Measurements from ENCODE around the gene CRTAC1. TPM values are rescaled to one million over a fixed set of nuclear protein-coding genes. Genes with fewer than 3 reads are reported as not detected.

Gene CRTAC1
- total RNA-seq, 4 donors from 2014 or later = 1.4 to 3.5 (median 2.3) TPM

DNA sequence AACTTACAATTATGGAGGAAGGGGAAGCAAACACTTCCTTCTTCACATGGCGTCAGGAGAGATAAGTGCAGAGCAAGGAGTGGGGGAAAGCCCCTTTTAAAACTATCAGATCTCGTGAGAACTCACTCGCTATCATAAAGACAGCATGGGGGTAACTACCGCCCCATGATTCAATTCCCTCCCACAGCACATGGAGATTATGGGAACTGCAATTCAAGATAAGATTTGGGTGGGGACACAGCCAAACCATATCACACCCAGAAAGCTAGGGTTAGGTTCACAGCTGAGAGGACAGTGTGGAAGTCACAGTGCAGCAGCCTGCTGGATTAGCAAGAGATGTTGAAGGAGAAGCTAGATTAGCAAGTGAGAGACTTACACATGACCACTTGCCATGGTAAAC is 81.6 kb downstream of the CRTAC1 start:
- no peak for DNase-seq (ENCODE audit: low spot score in 2 of 2)
- TF ChIP-seq, protein P1, sequence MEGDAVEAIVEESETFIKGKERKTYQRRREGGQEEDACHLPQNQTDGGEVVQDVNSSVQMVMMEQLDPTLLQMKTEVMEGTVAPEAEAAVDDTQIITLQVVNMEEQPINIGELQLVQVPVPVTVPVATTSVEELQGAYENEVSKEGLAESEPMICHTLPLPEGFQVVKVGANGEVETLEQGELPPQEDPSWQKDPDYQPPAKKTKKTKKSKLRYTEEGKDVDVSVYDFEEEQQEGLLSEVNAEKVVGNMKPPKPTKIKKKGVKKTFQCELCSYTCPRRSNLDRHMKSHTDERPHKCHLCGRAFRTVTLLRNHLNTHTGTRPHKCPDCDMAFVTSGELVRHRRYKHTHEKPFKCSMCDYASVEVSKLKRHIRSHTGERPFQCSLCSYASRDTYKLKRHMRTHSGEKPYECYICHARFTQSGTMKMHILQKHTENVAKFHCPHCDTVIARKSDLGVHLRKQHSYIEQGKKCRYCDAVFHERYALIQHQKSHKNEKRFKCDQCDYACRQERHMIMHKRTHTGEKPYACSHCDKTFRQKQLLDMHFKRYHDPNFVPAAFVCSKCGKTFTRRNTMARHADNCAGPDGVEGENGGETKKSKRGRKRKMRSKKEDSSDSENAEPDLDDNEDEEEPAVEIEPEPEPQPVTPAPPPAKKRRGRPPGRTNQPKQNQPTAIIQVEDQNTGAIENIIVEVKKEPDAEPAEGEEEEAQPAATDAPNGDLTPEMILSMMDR (IDR thresholded peaks at IDR 0.05) = no peak
- TF ChIP-seq POLR2A (IDR thresholded peaks at IDR 0.05) = no peak
- 75 to 77% methylated on average over 4 of the region's 4 CpGs for WGBS, 2 donors
- intact Hi-C loops (cut with DNase I; ENCODE audit: low total_unique reads) = no loop called here
- H3K4me3 ChIP-seq (ENCODE audit: low read depth, poor library complexity, severe bottlenecking) = no peak overlapping the region

DNA sequence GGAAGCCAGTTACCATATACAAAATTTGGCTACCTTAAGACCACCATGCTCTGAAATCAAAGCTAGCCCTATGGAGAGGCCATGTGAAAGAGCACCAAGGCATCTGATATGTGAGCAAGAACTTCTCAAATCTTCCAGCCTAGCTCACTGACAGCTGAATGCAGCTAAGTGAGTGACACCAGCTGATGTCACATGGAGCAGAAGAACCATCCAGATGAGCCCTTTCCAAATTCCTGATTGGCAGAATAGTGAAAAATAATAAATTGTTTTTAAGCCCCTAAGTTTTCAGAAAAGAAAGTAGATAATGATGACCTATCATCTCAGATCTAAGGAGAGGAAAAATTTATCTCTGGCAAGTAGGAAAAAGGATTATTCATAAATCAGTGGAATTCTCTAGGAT is 85.6 kb downstream of the CRTAC1 start:
- H3K4me3 ChIP-seq (ENCODE audit: low read depth, poor library complexity, severe bottlenecking) = no peak overlapping the region
- TF ChIP-seq POLR2A (IDR thresholded peaks at IDR 0.05) = no peak
- intact Hi-C loops (cut with DNase I; ENCODE audit: low total_unique reads) = no loop called here
- DNase-seq (ENCODE audit: low spot score in 2 of 2) = no peak

- 66 to 73% methylated on average over 2 of the region's 2 CpGs for WGBS, 2 donors
- DNase-seq (ENCODE audit: low spot score in 2 of 2) = no peak
- no peak overlapping the region for H3K4me3 ChIP-seq (ENCODE audit: low read depth, poor library complexity, severe bottlenecking)
- no peak for TF ChIP-seq POLR2A (IDR thresholded peaks at IDR 0.05)
- intact Hi-C loops (cut with DNase I; ENCODE audit: low total_unique reads) = no loop called here
Measured at GRCh38 chr10:97943294-97943693, 87.1 kb downstream of the CRTAC1 start.

- WGBS, 2 donors = 59 to 65% methylated on average over 5 to 6 of the region's 6 CpGs
- no peak overlapping the region for H3K4me3 ChIP-seq (ENCODE audit: low read depth, poor library complexity, severe bottlenecking)
- no peak for DNase-seq (ENCODE audit: low spot score in 2 of 2)
- TF ChIP-seq, protein P1 (IDR thresholded peaks at IDR 0.05) = no peak
- no peak for TF ChIP-seq POLR2A (IDR thresholded peaks at IDR 0.05)
- intact Hi-C loops (cut with DNase I; ENCODE audit: low total_unique reads) = no loop called here
Measured at GRCh38 chr10:97940534-97940933, 89.9 kb downstream of the CRTAC1 start.

DNA sequence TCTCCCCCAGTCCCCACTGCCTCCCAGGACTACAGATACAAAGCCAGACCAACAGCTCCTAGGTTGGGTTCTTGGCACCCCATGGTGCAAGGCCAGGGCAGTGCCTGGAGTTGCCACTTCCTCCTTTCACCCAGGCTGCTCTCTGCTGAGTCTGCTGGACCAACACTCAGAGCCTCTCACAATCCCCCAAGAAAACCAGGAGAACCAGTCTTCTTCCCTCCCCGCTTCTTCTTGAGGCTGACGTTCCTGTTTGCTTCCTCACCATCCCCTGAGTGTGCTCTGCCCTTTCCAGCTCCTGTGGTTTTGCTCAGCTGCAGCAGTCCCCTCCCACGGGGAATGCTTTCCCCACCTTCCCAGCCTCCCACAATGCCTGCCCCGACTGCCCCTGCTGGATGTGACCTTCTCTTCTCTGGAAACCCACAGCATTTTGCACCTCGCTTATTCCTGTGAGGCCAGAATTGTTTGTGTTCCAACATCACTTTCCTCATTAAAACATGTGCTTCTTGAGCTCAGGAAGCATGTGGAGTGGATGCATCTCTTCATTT is 90.9 kb downstream of the CRTAC1 start:
- DNase-seq (ENCODE audit: low spot score in 2 of 2) = no peak
- 42 to 52% methylated on average over 5 of the region's 5 CpGs for WGBS, 2 donors
- intact Hi-C loops (cut with DNase I; ENCODE audit: low total_unique reads) = no loop called here
- no peak overlapping the region for H3K4me3 ChIP-seq (ENCODE audit: low read depth, poor library complexity, severe bottlenecking)
- TF ChIP-seq, protein P1 (IDR thresholded peaks at IDR 0.05) = no peak

GRCh38 chr10:97937928-97938327 is 92.5 kb downstream of the CRTAC1 start:
- no peak for TF ChIP-seq POLR2A (IDR thresholded peaks at IDR 0.05)
- TF ChIP-seq, protein P1 (IDR thresholded peaks at IDR 0.05) = no peak
- WGBS, 2 donors = 42 to 54% methylated on average over 7 to 8 of the region's 8 CpGs
- peak in 1 of 2 donors; percentile 58 for DNase-seq (ENCODE audit: low spot score in 2 of 2)
- H3K4me3 ChIP-seq (ENCODE audit: low read depth, poor library complexity, severe bottlenecking) = no peak overlapping the region
- intact Hi-C loops (cut with DNase I; ENCODE audit: low total_unique reads) = no loop called here

DNA sequence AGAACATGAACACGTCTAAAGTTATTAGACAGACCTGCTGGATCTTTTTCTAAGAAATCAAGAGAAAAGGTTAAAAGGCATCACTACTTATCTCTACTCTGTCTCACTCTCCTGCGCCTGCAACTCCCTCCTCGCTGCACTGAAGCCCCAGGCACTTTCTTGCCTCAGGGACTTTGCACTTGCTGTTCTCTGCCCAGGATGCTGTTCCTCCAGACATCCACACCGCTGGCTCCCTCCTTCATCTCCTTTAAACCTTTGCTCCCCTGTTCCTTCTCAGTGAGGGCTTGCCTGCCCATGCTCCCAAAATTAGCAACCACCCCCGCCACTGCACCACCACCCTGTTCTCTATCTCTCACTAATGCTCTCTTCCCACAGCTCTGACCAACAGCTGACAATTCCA is 93.4 kb downstream of the CRTAC1 start:
- intact Hi-C loops (cut with DNase I; ENCODE audit: low total_unique reads) = no loop called here
- WGBS, 2 donors = 81 to 84% methylated on average over 5 of the region's 5 CpGs
- TF ChIP-seq POLR2A (IDR thresholded peaks at IDR 0.05) = no peak
- TF ChIP-seq, protein P1 (IDR thresholded peaks at IDR 0.05) = no peak
- peak in 1 of 2 donors; percentile 40 for DNase-seq (ENCODE audit: low spot score in 2 of 2)
- H3K4me3 ChIP-seq (ENCODE audit: low read depth, poor library complexity, severe bottlenecking) = no peak overlapping the region

Data from lower leg skin (tissue), 4 donors.